K562 (cell line): ENCODE results near the gene PTCH2.

Experiments used
- ATF1 ChIP-seq, 2 experiments: fragments of 450-650 bp in 1 of 2; IDR thresholded peaks; 2 replicates each; pipeline ENCODE4 v1.6.1; 2016; ENCODE audit warnings: missing compliant biosample characterization in 1 of 2, missing genetic modification characterization in 1 of 2
- BRF1 ChIP-seq: IDR thresholded peaks from 3 replicates; pipeline ENCODE4 v1.6.1; 2011; ENCODE audit warnings: borderline replicate concordance, mild to moderate bottlenecking; ENCODE audit not compliant: insufficient read length; ENCODE audit errors: extremely low read depth
- CBX5 ChIP-seq: IDR thresholded peaks from 2 replicates; pipeline ENCODE4 v1.6.1; 2014; ENCODE audit warnings: low read depth, borderline replicate concordance
- POLR2A ChIP-seq: fragments of 450-650 bp; conservative IDR thresholded peaks from 2 replicates; pipeline ENCODE4 v1.6.1; 2016
- ZKSCAN1 ChIP-seq: fragments of 150-350 bp; IDR thresholded peaks from 2 replicates; pipeline ENCODE4 v1.6.1; 2016; ENCODE audit warnings: low read depth, low read length
- TF ChIP-seq, protein P1 (sequence below): sonication (generic); formaldehyde crosslinking; IDR thresholded peaks from 2 replicates; pipeline ENCODE4 v1.8.0; 2022; ENCODE audit warnings: mild to moderate bottlenecking, low read depth, missing genetic modification reagents
- TF ChIP-seq, protein P2 (sequence below): fragments of 200-600 bp; sonication (generic); IDR thresholded peaks from one replicate; pipeline ENCODE4 v1.6.1; 2012; ENCODE audit warnings: mild to moderate bottlenecking, low read depth, low read length, inconsistent platforms
- TF ChIP-seq, protein P3 (sequence below), 3 experiments: IDR thresholded peaks in 2 of 3; conservative IDR thresholded peaks in 1 of 3; 2 replicates each; pipeline ENCODE4 v1.5.1; 2011 to 2012; ENCODE audit warnings: low read length in 3 of 3, mild to moderate bottlenecking in 3 of 3, control low read depth in 2 of 3, improper control_type of control experiment in 1 of 3, inconsistent platforms in 1 of 3, low read depth in 1 of 3, mixed read lengths in 1 of 3, moderate library complexity in 1 of 3; ENCODE audit not compliant: insufficient read depth in 2 of 3
- TF ChIP-seq, protein P4 (sequence below): fragments of 450-650 bp; IDR thresholded peaks from 2 replicates; pipeline ENCODE4 v1.6.1; 2016
- TF ChIP-seq, protein P5 (sequence below): sonication (generic); formaldehyde crosslinking; IDR thresholded peaks from 2 replicates; pipeline ENCODE4 v1.8.1; 2023; ENCODE audit warnings: mild to moderate bottlenecking, missing genetic modification reagents, moderate library complexity

DNA sequence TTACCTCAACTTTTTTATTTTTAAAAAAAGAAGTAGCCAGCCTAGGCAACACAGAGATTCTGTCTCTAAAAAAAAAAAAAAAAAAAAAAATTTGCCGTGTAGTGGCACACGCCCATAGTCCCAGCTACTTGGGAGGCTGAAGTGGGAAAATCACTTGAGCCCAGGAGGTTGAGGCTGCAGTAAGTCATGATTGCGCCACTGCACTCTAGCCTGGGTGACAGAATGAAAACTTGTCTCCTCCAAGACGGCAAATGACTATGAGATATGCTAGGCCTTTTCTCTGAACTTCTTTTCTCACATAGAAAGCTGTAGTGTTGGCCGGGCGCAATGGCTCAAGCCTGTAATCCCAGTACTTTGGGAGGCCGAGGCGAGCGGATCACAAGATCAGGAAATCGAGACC lies 24.7 kb upstream of the PTCH2 start:
- TF ChIP-seq, protein P1, sequence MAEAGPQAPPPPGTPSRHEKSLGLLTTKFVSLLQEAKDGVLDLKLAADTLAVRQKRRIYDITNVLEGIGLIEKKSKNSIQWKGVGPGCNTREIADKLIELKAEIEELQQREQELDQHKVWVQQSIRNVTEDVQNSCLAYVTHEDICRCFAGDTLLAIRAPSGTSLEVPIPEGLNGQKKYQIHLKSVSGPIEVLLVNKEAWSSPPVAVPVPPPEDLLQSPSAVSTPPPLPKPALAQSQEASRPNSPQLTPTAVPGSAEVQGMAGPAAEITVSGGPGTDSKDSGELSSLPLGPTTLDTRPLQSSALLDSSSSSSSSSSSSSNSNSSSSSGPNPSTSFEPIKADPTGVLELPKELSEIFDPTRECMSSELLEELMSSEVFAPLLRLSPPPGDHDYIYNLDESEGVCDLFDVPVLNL (CRISPR knock-in tag): no peak
- no peak for TF ChIP-seq POLR2A
- TF ChIP-seq, protein P2, sequence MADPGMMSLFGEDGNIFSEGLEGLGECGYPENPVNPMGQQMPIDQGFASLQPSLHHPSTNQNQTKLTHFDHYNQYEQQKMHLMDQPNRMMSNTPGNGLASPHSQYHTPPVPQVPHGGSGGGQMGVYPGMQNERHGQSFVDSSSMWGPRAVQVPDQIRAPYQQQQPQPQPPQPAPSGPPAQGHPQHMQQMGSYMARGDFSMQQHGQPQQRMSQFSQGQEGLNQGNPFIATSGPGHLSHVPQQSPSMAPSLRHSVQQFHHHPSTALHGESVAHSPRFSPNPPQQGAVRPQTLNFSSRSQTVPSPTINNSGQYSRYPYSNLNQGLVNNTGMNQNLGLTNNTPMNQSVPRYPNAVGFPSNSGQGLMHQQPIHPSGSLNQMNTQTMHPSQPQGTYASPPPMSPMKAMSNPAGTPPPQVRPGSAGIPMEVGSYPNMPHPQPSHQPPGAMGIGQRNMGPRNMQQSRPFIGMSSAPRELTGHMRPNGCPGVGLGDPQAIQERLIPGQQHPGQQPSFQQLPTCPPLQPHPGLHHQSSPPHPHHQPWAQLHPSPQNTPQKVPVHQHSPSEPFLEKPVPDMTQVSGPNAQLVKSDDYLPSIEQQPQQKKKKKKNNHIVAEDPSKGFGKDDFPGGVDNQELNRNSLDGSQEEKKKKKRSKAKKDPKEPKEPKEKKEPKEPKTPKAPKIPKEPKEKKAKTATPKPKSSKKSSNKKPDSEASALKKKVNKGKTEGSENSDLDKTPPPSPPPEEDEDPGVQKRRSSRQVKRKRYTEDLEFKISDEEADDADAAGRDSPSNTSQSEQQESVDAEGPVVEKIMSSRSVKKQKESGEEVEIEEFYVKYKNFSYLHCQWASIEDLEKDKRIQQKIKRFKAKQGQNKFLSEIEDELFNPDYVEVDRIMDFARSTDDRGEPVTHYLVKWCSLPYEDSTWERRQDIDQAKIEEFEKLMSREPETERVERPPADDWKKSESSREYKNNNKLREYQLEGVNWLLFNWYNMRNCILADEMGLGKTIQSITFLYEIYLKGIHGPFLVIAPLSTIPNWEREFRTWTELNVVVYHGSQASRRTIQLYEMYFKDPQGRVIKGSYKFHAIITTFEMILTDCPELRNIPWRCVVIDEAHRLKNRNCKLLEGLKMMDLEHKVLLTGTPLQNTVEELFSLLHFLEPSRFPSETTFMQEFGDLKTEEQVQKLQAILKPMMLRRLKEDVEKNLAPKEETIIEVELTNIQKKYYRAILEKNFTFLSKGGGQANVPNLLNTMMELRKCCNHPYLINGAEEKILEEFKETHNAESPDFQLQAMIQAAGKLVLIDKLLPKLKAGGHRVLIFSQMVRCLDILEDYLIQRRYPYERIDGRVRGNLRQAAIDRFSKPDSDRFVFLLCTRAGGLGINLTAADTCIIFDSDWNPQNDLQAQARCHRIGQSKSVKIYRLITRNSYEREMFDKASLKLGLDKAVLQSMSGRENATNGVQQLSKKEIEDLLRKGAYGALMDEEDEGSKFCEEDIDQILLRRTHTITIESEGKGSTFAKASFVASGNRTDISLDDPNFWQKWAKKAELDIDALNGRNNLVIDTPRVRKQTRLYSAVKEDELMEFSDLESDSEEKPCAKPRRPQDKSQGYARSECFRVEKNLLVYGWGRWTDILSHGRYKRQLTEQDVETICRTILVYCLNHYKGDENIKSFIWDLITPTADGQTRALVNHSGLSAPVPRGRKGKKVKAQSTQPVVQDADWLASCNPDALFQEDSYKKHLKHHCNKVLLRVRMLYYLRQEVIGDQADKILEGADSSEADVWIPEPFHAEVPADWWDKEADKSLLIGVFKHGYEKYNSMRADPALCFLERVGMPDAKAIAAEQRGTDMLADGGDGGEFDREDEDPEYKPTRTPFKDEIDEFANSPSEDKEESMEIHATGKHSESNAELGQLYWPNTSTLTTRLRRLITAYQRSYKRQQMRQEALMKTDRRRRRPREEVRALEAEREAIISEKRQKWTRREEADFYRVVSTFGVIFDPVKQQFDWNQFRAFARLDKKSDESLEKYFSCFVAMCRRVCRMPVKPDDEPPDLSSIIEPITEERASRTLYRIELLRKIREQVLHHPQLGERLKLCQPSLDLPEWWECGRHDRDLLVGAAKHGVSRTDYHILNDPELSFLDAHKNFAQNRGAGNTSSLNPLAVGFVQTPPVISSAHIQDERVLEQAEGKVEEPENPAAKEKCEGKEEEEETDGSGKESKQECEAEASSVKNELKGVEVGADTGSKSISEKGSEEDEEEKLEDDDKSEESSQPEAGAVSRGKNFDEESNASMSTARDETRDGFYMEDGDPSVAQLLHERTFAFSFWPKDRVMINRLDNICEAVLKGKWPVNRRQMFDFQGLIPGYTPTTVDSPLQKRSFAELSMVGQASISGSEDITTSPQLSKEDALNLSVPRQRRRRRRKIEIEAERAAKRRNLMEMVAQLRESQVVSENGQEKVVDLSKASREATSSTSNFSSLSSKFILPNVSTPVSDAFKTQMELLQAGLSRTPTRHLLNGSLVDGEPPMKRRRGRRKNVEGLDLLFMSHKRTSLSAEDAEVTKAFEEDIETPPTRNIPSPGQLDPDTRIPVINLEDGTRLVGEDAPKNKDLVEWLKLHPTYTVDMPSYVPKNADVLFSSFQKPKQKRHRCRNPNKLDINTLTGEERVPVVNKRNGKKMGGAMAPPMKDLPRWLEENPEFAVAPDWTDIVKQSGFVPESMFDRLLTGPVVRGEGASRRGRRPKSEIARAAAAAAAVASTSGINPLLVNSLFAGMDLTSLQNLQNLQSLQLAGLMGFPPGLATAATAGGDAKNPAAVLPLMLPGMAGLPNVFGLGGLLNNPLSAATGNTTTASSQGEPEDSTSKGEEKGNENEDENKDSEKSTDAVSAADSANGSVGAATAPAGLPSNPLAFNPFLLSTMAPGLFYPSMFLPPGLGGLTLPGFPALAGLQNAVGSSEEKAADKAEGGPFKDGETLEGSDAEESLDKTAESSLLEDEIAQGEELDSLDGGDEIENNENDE: no peak
- TF ChIP-seq BRF1: no peak
- TF ChIP-seq, protein P3, sequence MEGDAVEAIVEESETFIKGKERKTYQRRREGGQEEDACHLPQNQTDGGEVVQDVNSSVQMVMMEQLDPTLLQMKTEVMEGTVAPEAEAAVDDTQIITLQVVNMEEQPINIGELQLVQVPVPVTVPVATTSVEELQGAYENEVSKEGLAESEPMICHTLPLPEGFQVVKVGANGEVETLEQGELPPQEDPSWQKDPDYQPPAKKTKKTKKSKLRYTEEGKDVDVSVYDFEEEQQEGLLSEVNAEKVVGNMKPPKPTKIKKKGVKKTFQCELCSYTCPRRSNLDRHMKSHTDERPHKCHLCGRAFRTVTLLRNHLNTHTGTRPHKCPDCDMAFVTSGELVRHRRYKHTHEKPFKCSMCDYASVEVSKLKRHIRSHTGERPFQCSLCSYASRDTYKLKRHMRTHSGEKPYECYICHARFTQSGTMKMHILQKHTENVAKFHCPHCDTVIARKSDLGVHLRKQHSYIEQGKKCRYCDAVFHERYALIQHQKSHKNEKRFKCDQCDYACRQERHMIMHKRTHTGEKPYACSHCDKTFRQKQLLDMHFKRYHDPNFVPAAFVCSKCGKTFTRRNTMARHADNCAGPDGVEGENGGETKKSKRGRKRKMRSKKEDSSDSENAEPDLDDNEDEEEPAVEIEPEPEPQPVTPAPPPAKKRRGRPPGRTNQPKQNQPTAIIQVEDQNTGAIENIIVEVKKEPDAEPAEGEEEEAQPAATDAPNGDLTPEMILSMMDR (IDR thresholded peaks at IDR 0.05 in 2 of 3, conservative IDR thresholded peaks at IDR 0.05 in 1 of 3; ENCODE audit: insufficient read depth in 2 of 3, low read depth in 1 of 3, low read length in 3 of 3): no peak
- no peak for TF ChIP-seq ZKSCAN1
- TF ChIP-seq ATF1 (CRISPR knock-in tag; IDR thresholded peaks at IDR 0.05): no peak
- no peak for TF ChIP-seq ATF1 (tag; IDR thresholded peaks at IDR 0.05)
- TF ChIP-seq, protein P4, sequence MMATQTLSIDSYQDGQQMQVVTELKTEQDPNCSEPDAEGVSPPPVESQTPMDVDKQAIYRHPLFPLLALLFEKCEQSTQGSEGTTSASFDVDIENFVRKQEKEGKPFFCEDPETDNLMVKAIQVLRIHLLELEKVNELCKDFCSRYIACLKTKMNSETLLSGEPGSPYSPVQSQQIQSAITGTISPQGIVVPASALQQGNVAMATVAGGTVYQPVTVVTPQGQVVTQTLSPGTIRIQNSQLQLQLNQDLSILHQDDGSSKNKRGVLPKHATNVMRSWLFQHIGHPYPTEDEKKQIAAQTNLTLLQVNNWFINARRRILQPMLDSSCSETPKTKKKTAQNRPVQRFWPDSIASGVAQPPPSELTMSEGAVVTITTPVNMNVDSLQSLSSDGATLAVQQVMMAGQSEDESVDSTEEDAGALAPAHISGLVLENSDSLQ: no peak
- TF ChIP-seq, protein P5, sequence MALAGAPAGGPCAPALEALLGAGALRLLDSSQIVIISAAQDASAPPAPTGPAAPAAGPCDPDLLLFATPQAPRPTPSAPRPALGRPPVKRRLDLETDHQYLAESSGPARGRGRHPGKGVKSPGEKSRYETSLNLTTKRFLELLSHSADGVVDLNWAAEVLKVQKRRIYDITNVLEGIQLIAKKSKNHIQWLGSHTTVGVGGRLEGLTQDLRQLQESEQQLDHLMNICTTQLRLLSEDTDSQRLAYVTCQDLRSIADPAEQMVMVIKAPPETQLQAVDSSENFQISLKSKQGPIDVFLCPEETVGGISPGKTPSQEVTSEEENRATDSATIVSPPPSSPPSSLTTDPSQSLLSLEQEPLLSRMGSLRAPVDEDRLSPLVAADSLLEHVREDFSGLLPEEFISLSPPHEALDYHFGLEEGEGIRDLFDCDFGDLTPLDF (CRISPR knock-in tag): no peak
- TF ChIP-seq CBX5: no peak
